Small intestine (tissue), 7 donors: ENCODE results near the gene C3orf52. TPM values are rescaled to one million over a fixed set of nuclear protein-coding genes. Genes with fewer than 3 reads are reported as not detected.

Experiments
- DNase-seq, 2 donors: peaks; one replicate each; pipeline versions ENCODE4 v3.0.0 to v3.0.0-alpha.2; 2013
- FAIRE-seq: peaks from 2 replicates; lab custom pipeline; 2012; peaks lifted over from hg19 to GRCh38; lab: Jason Lieb, UNC
- H3K27ac ChIP-seq, 3 donors: one replicate each; pipeline ENCODE4 v1.5.1; 2013; ENCODE audit warnings: low read length in 2 of 3, mild to moderate bottlenecking in 2 of 3, control low read depth in 1 of 3, inconsistent platforms in 1 of 3, low read depth in 1 of 3, moderate library complexity in 1 of 3
- H3K27me3 ChIP-seq, 3 donors: one replicate each; pipeline ENCODE4 v1.6.1; 2013; ENCODE audit warnings: low read length in 3 of 3, inconsistent platforms in 1 of 3; ENCODE audit not compliant: control insufficient read depth in 3 of 3, insufficient read depth in 3 of 3
- H3K36me3 ChIP-seq, 3 donors: one replicate each; pipeline ENCODE4 v1.6.1; 2013; ENCODE audit warnings: low read length in 3 of 3, inconsistent platforms in 1 of 3, low read depth in 1 of 3, mild to moderate bottlenecking in 1 of 3, moderate library complexity in 1 of 3; ENCODE audit not compliant: control insufficient read depth in 3 of 3, insufficient read depth in 2 of 3
- H3K4me1 ChIP-seq, 3 donors: one replicate each; pipeline ENCODE4 v1.6.1; 2013; ENCODE audit warnings: low read length in 2 of 3, inconsistent platforms in 1 of 3, low read depth in 1 of 3, mild to moderate bottlenecking in 1 of 3, moderate library complexity in 1 of 3; ENCODE audit not compliant: control insufficient read depth in 3 of 3, insufficient read depth in 2 of 3
- H3K4me3 ChIP-seq, 3 donors: one replicate each; pipeline ENCODE4 v1.5.1; 2013; ENCODE audit warnings: low read length in 3 of 3, control low read depth in 1 of 3, inconsistent platforms in 1 of 3, low read depth in 1 of 3, mild to moderate bottlenecking in 1 of 3, moderate library complexity in 1 of 3
- H3K9me3 ChIP-seq, 2 donors: one replicate each; pipeline ENCODE4 v1.6.1; 2013; ENCODE audit warnings: low read depth in 1 of 2, low read length in 1 of 2; ENCODE audit not compliant: control insufficient read depth in 2 of 2, insufficient read depth in 1 of 2
- WGBS, 3 donors: extraction: QIAGEN DNeasy Blood & Tissue Kit; methylation state at CpG; one replicate each; pipeline ENCODE4 v1.1.7; 2013; 5-methylcytosine and 5-hydroxymethylcytosine counted together
- polyA plus RNA-seq, 4 donors: library from polyadenylated mRNA; stranded (reverse) in 3 of 4; unstranded in 1 of 4; fragments of 200-250 nt in 3 of 4; fragments of 120-200 nt in 1 of 4; gene quantifications; one replicate each; pipeline versions ENCODE4 v1.2.1 to v1.2.3, GENCODE V29; 2013
- donor health status: healthy with polysubstance abuse.
- donor health status: control.
- donor health status: control.
- donor health status: Bipolar disorder and iron deficiency.
- donor health status: healthy.

The C3orf52 gene
- polyA plus RNA-seq, 4 donors, result 3.8 to 20.1 (median 5.2) TPM

DNA sequence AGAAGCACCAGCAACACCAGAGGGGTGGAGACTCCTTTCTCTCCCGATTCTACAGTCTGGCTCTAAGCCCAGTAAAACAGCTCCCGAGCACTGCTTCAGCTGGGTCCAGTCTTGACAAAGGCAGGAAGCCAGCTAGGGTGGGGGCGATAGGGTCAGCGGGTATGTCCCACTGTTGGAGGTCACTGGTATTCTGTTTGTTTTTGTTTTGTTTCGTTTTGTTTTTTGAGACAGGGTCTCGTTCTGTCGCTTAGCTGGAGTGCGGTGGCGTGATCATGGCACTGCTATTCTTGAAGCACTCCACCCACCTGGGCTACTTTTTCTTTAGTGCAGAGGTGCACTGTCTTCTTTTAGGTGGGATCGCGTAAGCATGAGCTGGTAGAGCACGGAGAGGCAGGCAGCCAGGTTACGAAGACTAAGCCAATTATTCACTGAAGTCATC lies 30.6 kb downstream of the C3orf52 start:
- DNase-seq (no peak), FAIRE-seq (no peak)
- Histone ChIP-seq H3K27ac (no peak overlapping the region), H3K36me3 (peaks cover 0 to 9% (median 0%) of the 10 kb centered on the region in 3 donors), H3K4me1 (no peaks in the 10 kb centered on the region), H3K27me3 (no peaks in the 10 kb centered on the region), H3K9me3 (no peaks in the 10 kb centered on the region), H3K4me3 (no peak overlapping the region)
- WGBS, 3 donors, result 72 to 79% (median 79%) methylated on average over 13 of the region's 13 CpGs

DNA sequence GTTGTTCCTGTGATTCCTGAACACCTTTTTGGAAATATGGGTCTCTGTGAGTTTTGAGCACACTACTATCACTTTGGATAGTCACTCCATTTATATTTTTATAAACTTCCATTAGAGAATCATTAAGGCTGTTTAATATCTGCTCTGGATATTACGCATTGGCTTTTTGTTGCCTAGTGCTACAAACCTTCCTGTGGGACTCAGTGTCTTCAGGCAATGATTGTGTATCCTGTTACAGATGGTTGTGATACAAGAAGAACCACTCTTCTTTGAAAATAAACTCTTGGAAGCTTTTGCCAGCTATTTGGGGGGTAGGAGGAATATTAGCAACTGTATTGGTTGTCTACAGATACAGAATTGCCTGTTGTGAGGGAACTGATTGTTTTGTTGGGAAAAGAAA lies 31.2 kb downstream of the C3orf52 start:
- DNase-seq (no peak), FAIRE-seq (no peak)
- WGBS, 3 donors, result 96 to 100% (median 100%) methylated on average over 1 of the region's 1 CpG
- no peak overlapping the region for H3K27ac ChIP-seq
- H3K4me3 ChIP-seq, result no peak overlapping the region
- H3K27me3 ChIP-seq, result no peaks in the 10 kb centered on the region
- H3K36me3 ChIP-seq, result peaks cover 0 to 9% (median 0%) of the 10 kb centered on the region in 3 donors
- no peaks in the 10 kb centered on the region for H3K9me3 ChIP-seq
- H3K4me1 ChIP-seq, result no peaks in the 10 kb centered on the region

DNA sequence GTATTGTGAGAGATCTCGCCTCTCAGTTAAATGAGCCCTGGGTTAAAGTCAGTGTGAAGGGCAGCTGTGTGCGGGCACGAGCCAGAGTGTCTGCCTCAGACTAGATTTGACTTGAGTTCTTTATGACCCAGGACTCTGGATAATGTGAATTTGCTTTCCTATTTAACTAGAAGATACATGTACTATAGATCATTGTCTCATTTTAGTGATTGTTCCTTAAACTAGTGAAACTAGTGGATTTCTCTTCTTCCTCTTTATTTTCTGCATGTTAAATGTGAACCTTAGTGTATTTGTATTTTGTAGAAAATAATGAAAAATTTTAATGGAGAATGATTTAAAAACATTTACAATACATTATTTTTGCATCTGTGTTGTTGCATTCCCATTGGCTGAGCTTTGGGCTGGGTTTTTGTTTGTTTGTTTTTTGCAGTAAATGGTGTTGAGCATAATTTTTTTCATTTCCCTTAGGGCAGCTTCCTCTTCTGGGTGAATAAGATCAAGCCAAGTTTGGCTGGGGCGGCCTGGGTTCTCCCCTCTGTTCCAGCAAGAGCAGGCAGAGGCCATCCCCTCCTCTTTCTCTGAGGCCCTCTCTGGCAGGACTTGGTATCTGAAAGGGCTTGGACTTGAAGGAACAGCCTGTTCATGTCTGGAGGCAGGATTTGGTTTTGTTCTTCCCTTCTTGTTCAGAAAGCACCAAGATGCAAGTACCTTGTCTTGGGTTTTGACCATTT lies 31.8 kb downstream of the C3orf52 start:
- Histone ChIP-seq H3K4me3 (no peak overlapping the region), H3K36me3 (peaks cover 0 to 9% (median 0%) of the 10 kb centered on the region in 3 donors), H3K4me1 (no peaks in the 10 kb centered on the region), H3K27ac (no peak overlapping the region), H3K27me3 (no peaks in the 10 kb centered on the region), H3K9me3 (no peaks in the 10 kb centered on the region)
- DNase-seq, result no peak
- FAIRE-seq, result no peak
- WGBS, 3 donors, result 85 to 91% (median 90%) methylated on average over 4 of the region's 4 CpGs

DNA sequence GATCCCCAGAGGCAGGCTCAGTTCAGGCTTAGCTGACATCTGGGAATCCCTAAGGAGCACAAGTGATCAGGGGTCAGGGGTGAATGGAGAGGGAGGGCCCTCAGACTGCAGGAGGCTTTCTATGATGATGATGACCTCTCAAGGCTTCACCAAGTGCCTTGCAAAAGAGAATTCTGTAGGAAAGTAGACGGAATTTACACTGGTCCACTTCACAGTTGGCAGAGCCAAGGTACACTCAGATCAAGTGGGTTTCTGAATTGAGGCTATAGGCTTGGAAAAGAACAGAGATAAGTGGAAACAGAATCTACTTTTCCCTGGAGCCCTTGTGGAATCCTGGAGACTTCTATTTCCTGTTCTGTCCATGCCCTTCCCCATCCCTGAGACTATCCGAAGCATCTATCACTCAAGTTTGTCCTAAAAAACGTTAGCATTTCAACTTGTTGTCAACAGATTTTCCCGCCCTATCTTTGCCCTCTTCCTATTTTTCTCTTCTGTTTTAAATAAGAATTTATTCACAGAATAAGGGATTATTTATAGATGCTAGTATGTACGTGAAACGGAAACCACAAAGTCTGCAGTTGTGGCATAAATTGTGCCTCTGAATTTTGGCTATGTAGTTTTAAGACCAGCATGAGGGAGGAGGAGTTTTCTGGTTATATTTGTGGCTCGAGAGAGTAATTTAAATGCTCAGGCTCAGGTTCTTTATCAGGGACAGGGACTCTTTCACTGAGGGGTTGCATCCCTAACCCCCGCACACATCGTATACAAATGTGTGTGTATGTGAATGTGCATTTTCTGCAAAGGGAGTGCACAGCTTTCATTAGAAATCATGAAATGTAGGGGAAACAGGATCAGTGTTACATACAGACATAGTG lies 34.0 kb downstream of the C3orf52 start:
- FAIRE-seq, result no peak
- Histone ChIP-seq H3K27me3 (no peaks in the 10 kb centered on the region), H3K4me1 (no peaks in the 10 kb centered on the region), H3K36me3 (peaks cover 0 to 5% (median 2%) of the 10 kb centered on the region in 3 donors), H3K4me3 (no peak overlapping the region), H3K27ac (no peak overlapping the region), H3K9me3 (no peaks in the 10 kb centered on the region)
- 65 to 81% (median 71%) methylated on average over 9 of the region's 9 CpGs for WGBS, 3 donors
- no peak for DNase-seq

DNA sequence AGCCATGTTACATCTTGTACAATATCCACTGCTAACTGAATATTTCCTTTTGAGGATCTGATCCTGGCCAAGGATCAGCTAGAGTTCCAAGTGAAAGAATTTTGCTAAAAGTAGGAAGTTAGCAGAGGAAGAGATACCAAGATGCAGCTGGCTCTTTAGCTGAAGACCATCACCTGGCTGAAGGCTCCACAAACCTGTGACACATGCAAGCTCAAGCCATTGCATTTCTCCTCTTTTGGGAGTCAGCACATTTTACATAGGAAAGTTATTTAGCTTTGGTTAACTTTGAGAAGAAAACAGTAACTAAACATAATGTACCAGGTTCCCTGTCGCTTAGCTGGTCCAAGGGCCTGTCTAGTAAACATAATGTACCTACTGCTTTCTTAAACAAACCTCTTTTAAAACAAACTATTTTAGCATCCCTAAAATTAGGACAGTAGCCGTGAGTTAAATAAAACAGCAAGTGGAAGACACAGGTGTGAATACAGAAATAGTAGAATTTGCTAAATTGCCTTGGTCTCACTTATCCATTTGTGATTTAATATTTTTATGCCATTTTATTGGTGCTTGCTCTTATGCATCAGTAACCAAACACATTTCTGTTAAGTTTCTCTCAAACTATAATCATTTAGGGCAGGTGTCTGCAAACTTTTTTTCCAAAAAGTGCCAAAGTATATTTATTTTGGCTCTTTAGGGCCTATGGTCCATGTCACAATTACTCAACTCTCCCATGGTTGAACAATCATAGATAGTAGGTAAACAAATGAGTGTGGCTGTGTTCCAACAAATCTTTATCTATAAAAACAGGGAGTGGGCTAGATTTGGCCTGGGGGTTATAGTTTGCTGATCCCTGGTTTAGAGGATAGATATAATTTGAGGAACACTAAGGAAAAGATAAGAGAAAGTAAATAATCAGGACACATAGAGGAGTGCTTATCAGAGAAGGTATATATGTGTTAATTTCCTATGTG lies 35.7 kb downstream of the C3orf52 start:
- H3K36me3 ChIP-seq, result peaks cover 0 to 2% (median 2%) of the 10 kb centered on the region in 3 donors
- no peak for DNase-seq
- no peaks in the 10 kb centered on the region for H3K9me3 ChIP-seq
- no peaks in the 10 kb centered on the region for H3K4me1 ChIP-seq
- no peak overlapping the region for H3K27ac ChIP-seq
- no peak for FAIRE-seq
- WGBS, 3 donors, result 87 to 95% (median 94%) methylated on average over 2 of the region's 2 CpGs
- no peak overlapping the region for H3K4me3 ChIP-seq
- no peaks in the 10 kb centered on the region for H3K27me3 ChIP-seq

DNA sequence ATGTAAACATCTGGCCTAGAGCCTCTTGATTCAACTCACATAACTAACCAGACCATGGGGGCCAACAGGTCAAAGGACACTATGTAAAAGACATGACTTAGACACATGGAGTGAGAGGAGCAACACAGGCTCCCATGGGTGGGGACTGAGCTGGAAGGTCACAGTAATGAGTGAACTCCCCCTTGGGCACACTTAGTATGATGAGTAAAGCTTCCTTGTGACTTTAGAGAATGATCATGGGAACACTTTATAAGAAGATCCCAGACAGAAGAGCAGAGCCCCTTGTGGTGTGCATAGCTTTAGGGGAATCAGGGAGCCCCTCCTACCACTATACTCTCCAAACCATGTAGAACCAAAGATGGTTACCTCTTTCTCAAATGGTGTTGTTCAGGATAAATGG lies 36.7 kb downstream of the C3orf52 start:
- H3K4me1 ChIP-seq, result no peaks in the 10 kb centered on the region
- H3K4me3 ChIP-seq, result no peak overlapping the region
- H3K27ac ChIP-seq, result no peak overlapping the region
- DNase-seq, result no peak
- H3K27me3 ChIP-seq, result no peaks in the 10 kb centered on the region
- no peak for FAIRE-seq
- no peaks in the 10 kb centered on the region for H3K9me3 ChIP-seq
- H3K36me3 ChIP-seq, result peaks cover 0 to 2% (median 0%) of the 10 kb centered on the region in 3 donors

DNA sequence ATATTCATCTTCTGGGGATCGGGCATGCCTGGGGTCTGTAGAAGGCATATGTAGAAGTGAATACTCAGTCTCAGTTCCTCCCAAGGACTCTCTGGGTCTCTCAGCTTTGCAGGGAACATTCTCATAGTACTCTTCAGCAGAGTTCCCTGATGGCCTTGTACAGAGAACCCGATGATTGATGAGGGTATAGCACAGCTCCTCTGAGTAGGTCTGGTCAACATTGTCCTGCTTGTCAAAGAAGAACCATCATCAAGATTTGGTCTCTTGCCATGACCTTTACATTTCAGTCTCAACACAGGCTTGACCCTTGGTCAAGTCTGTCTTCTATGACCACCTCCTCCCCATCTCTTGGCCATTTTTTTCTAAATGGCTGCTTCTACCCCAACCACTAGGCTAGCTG lies 37.4 kb downstream of the C3orf52 start:
- H3K4me1 ChIP-seq, result no peaks in the 10 kb centered on the region
- 87 to 96% (median 89%) methylated on average over 2 of the region's 2 CpGs for WGBS, 3 donors
- H3K36me3 ChIP-seq, result peaks cover 0 to 2% (median 0%) of the 10 kb centered on the region in 3 donors
- H3K9me3 ChIP-seq, result no peaks in the 10 kb centered on the region
- no peak for DNase-seq
- no peak overlapping the region for H3K4me3 ChIP-seq
- no peak for FAIRE-seq
- no peaks in the 10 kb centered on the region for H3K27me3 ChIP-seq
- no peak overlapping the region for H3K27ac ChIP-seq
